HL-60/S4 (cell line): ENCODE results near the gene FAM234B.

Source experiments
- in situ Hi-C: fragments of 300-500 bp; cut with MboI; formaldehyde crosslinking; loops from 2 replicates; pipeline ENCODE4 v1.14.3; 2022; ENCODE audit warnings: low sequenced_read_pairs

The FAM234B gene

GRCh38 chr12:13112968-13113367 is 68.8 kb downstream of the FAM234B start:
- in situ Hi-C loops: no loop called here

GRCh38 chr12:13114251-13115052 is 70.3 kb downstream of the FAM234B start:
- in situ Hi-C loops: no loop called here

- in situ Hi-C loops: no loop called here
Measured at GRCh38 chr12:13116259-13116658, 72.1 kb downstream of the FAM234B start.

- in situ Hi-C loops: no loop called here
Measured at GRCh38 chr12:13117029-13117428, 72.8 kb downstream of the FAM234B start.

- in situ Hi-C loops: no loop called here
Measured at GRCh38 chr12:13119826-13120225, 75.6 kb downstream of the FAM234B start.

- in situ Hi-C loops: no loop called here
Measured at GRCh38 chr12:13120413-13120812, 76.2 kb downstream of the FAM234B start.

GRCh38 chr12:13121568-13121967 is 77.4 kb downstream of the FAM234B start:
- in situ Hi-C loops: no loop called here

- in situ Hi-C loops: no loop called here
Measured at GRCh38 chr12:13124656-13125505, 80.7 kb downstream of the FAM234B start.

GRCh38 chr12:13125996-13126395 is 81.8 kb downstream of the FAM234B start:
- in situ Hi-C loops: no loop called here

GRCh38 chr12:13126494-13126893 is 82.3 kb downstream of the FAM234B start:
- in situ Hi-C loops: no loop called here

- in situ Hi-C loops: no loop called here
Measured at GRCh38 chr12:13127444-13127843, 83.3 kb downstream of the FAM234B start.

- in situ Hi-C loops: no loop called here
Measured at GRCh38 chr12:13128291-13128965, 84.2 kb downstream of the FAM234B start.

GRCh38 chr12:13130981-13131380 is 86.8 kb downstream of the FAM234B start:
- in situ Hi-C loops: no loop called here
